Hippocampal formation (tissue), 2 donors: ENCODE measurements around the gene REPS1.
"Not testable (repeated sequence)": the region's sequence is repeated elsewhere in the genome, so short reads cannot be mapped to it uniquely, and the experiment has no call there.

ENCODE experiments used
- DNase-seq, 2 donors: peaks; one replicate each; lab custom pipeline; 2025; lab: John Stamatoyannopoulos, UW

The REPS1 gene, protein sequence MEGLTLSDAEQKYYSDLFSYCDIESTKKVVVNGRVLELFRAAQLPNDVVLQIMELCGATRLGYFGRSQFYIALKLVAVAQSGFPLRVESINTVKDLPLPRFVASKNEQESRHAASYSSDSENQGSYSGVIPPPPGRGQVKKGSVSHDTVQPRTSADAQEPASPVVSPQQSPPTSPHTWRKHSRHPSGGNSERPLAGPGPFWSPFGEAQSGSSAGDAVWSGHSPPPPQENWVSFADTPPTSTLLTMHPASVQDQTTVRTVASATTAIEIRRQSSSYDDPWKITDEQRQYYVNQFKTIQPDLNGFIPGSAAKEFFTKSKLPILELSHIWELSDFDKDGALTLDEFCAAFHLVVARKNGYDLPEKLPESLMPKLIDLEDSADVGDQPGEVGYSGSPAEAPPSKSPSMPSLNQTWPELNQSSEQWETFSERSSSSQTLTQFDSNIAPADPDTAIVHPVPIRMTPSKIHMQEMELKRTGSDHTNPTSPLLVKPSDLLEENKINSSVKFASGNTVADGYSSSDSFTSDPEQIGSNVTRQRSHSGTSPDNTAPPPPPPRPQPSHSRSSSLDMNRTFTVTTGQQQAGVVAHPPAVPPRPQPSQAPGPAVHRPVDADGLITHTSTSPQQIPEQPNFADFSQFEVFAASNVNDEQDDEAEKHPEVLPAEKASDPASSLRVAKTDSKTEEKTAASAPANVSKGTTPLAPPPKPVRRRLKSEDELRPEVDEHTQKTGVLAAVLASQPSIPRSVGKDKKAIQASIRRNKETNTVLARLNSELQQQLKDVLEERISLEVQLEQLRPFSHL

DNA sequence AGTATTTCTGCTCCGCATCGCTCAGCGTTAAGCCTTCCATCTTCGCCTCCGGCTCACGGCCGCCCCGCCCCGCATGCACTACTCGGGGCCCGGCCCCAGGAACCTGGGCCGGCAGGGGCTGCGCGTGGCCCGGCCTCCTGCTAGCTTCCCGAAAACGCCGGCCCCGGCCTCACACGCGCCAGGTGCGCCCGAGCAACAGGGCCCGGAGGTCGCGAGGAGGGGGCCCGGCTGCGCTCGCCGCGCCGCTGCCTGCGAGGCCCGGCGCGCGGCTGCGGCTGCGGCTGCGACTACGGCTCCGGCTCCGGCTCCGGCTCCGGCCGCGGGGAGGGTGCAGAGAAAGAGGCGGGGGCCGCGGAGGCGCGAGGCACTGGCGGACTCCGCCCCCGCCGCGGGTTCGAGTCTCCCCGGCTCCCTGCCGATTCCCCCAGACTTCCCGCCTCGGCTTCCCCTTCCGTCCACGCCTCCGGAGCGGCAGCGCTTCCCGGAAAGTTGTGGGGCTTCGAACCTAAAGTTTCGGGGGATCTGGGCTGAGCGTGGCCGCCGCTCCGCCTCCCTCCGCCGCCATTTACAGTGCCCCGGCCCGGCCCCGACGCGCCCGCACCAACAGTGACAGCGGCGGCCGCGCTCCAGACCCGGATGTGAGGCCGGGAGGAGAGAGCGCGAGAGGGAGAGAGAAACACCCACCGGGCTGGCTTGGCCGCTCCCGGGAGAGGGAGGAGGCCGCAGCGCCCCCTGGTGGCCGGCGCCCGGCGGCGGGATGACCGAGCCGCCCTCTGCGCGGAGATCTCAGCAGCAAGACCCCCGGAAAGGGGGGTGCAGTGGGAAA, at the start of gene REPS1:
Gene REPS1 (minus strand): TSS at position 611 of the 826 bp plus-strand sequence. CDS start 571 bp downstream, at position 40.
- peak; percentile 78 to 90 for DNase-seq

- DNase-seq = no peak
These were observed 49.4 kb upstream of the REPS1 start for GRCh38 chr6:139037490-139037889.

DNA sequence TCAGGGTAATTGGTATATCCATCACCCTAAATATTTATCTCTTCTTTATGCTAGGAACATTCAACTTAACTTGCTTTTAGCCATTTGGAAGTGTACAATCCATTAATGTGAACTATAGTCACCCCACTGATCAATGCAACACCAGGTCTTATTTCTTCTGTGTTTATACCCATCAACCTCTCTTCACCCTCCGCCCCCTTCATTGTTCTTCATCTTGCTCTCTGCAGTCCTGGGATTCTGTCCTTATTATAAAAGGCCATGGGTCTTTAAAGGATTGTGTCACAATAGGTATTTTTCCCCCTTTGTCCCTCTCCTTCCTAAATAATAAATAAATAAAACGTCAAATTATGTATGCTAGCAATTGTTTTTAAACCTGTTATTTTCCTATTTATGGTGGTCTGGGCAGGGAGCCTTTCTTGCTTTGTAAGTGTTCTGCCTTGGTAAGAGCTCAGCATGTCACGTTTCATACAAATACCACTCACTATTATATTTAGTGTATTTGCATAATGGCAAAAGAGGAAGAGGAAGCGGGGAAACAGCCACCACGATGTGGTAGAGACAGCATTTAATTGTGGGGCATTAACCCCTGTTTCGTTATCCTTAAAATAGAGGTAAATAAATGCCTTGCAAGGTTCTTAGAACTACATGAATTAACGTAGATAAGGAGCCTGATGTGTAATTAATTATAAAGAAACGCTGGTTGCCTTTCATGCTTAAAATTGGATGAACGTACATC, 42.3 kb upstream of the REPS1 start:
- no peak for DNase-seq

- peak in 1 of 2 donors; percentile 9 for DNase-seq
These were observed 41.6 kb upstream of the REPS1 start for GRCh38 chr6:139029470-139030227.

GRCh38 chr6:139028658-139029469, 40.8 kb upstream of the REPS1 start, which contains the start of gene ABRACL:
Gene ABRACL, plus strand, starts transcription at chr6:139028745. Its CDS starts 5,416 bp downstream, at chr6:139034161.
- DNase-seq = peak; percentile 26 to 43

DNA sequence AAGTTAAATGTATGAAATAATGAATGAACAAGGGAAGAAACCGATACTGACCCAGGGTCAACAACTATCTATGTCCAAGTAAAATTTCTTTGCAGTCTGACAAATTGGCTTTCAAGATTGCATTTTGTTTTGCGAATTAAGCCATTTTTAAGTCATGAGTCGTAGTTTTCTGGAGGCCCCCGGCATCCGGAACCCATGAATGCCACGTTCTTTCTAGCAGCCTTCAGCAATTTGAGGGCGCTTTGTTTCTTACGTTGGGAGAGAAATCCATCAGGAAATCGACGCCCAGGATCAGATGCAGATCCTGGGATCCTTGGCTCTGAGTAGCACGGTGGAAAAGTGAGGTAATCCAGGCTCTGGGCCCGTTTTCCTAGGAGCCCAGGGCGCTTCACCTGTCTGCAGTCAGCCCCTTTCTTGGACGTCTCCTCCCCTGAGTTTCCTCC, 40.2 kb upstream of the REPS1 start:
- DNase-seq = peak in 1 of 2 donors; percentile 26

DNA sequence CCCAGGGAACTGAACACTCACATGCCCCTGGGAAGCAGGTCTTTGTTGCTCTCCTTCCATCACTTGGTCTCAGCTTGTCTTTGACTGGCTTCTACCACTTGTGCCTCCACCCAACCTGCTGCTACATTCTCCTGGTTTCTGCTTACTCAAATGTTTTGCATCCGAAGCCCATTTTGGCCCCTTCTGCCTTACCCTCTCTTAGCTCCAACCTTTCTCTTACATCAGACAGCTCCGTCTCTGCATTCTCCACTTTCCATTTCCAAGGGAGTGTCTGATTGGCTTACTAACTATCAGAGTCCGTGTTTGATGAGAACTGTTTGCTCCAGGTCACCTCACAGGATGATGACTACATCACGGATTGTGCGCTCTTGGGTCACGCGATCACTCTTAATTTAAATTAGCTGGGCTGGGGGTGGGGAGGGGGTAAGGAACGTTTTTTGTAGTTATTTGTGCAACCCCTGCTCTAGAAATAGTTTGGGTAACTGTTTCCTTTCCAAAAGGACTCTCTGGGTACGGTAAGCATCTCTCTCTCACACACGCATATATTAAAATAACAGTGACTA, 39.6 kb upstream of the REPS1 start:
- DNase-seq = no peak

GRCh38 chr6:139025416-139025815, 37.4 kb upstream of the REPS1 start:
- DNase-seq = not testable (repeated sequence)

GRCh38 chr6:139020689-139021088, 32.6 kb upstream of the REPS1 start:
- DNase-seq = no peak

GRCh38 chr6:139019722-139020121, 31.7 kb upstream of the REPS1 start:
- DNase-seq = no peak

GRCh38 chr6:139017227-139017626, 29.2 kb upstream of the REPS1 start:
- peak in 1 of 2 donors; percentile 4 for DNase-seq

- DNase-seq = no peak
These were observed 28.5 kb upstream of the REPS1 start for GRCh38 chr6:139016337-139017213.

GRCh38 chr6:139014945-139015344, 26.9 kb upstream of the REPS1 start:
- DNase-seq = no peak

GRCh38 chr6:139013185-139013800, 25.2 kb upstream of the REPS1 start:
- DNase-seq = no peak

DNA sequence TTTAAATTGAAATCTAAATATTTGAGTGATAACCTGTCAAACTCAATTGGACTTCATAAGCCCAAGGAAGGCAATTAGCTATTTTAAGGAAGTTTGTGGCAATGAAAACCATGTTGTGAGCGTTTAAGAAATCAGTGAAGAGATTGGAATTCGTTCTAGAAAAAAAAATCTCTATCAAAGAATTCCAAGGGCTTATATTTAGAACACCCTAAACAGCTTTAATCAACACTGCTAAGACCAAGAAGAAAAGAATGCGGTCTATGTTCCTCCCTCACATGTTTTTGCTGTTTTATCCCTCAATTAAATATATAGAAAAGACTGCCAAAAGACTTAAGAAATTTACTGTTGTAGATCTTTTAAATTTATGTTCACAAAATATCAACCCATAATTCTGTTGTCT, 23.9 kb upstream of the REPS1 start:
- DNase-seq = no peak

- DNase-seq = no peak
These were observed 22.6 kb upstream of the REPS1 start for GRCh38 chr6:139010674-139011073.

- no peak for DNase-seq
These were observed 20.1 kb upstream of the REPS1 start for GRCh38 chr6:139008117-139008516.

- no peak for DNase-seq
These were observed 19.4 kb upstream of the REPS1 start for GRCh38 chr6:139007428-139007827.
